ENCODE results near the gene ZNF77. TPM values are rescaled to one million over a fixed set of nuclear protein-coding genes. Genes with fewer than 3 reads are reported as not detected.
"Not testable (repeated sequence)": the region's sequence is repeated elsewhere in the genome, so short reads cannot be mapped to it uniquely, and the experiment has no call there.

Gene ZNF77
- total and polyA plus RNA-seq, 10 of the 15 experiments (the other 5 are each of a cell fraction or from before 2014, with no cell fraction given) = 1.9 to 4.7 (median 3.0) TPM

DNA sequence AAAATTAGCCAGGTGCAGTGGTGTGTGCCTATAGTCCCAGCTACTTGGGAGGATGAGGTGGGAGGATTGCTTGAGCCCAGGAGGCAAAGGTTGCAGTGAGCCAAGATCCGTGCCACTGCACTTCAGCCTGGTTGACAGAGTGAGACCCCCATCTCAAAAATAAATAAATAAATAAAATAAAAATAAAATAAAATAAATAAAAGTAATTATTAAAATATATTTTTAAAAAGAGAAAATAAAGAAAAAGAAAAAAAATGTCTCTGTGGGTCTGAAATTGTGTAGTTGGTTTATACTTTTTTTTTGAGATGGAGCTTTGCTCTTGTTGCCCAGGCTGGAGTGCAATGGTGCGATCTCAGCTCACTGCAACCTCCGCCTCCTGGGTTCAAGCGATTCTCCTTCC is 8.9 kb downstream of the ZNF77 start:
- H3K27ac ChIP-seq (ENCODE audit: control insufficient read depth, insufficient read depth); H3K4me1 ChIP-seq (ENCODE audit: control insufficient read depth, insufficient read depth, low read length); H3K4me2 ChIP-seq (ENCODE audit: control insufficient read depth, insufficient read depth); H3K4me3 ChIP-seq; DNase-seq (ENCODE audit: low read depth, low spot score); H4K20me1 ChIP-seq (ENCODE audit: control insufficient read depth, insufficient read depth); in situ Hi-C loops (cut with MboI); BruUV-seq (replicated peaks); SMC1A ChIA-PET (ENCODE audit: uncharacterized antibody, unreplicated experiment); H2AFZ ChIP-seq (ENCODE audit: control insufficient read depth, low read depth, low read length); intact Hi-C loops (cut with micrococcal nuclease; ENCODE audit: unreplicated experiment); RAD21 ChIA-PET (ENCODE audit: unreplicated experiment); H3K27me3 ChIP-seq (replicated peaks in 1 of 2; ENCODE audit: control insufficient read depth in 2 of 2, insufficient read depth in 2 of 2, low read length in 1 of 2); H3K36me3 ChIP-seq (ENCODE audit: control insufficient read depth in 2 of 2, insufficient read depth in 2 of 2, low read length in 1 of 2); H3K9ac ChIP-seq (ENCODE audit: control insufficient read depth, insufficient read depth, low read length); POLR2A ChIA-PET; ATAC-seq; FAIRE-seq; H3K79me2 ChIP-seq (ENCODE audit: control insufficient read depth, insufficient read depth, low read length): not testable (repeated sequence)
- peaks cover 23% of the 10 kb centered on the region for H3K9me3 ChIP-seq (replicated peaks; ENCODE audit: control insufficient read depth, insufficient read depth, low read length)
- CTCF ChIA-PET = interaction anchor here (1.7 kb wide), 1 partner anchor 48 kb away, joined by 6 read pairs; no protein-coding TSS in a partner anchor
- WGBS (ENCODE audit: insufficient coverage, insufficient replicate concordance, low lambda C conversion rate, missing lambda C conversion rate) = 98% methylated on average over 4 of the region's 4 CpGs

DNA sequence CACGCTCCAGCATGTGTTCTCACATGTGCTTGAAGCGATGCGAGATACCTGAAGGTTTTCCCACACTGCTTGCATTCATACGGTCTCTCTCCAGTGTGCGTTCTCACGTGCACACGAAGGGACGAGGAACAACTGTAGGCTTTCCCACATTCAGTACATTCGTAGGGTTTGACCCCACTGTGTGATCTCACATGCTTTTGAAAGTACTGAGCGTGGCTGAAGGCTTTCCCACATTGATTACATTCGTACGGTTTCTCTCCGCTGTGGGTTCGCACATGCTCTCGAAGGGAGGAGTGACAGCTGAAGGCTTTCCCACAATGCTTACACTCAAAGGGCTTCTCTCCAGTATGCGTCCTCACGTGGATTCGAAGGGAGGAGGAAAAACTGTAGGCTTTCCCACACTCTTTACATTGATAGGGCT is 11.3 kb downstream of the ZNF77 start:
- WGBS (ENCODE audit: insufficient coverage, insufficient replicate concordance, low lambda C conversion rate, missing lambda C conversion rate) = 92% methylated on average over 18 of the region's 18 CpGs
- in situ Hi-C loops (cut with MboI) = no loop called here
- no peaks in the 10 kb centered on the region for H3K4me1 ChIP-seq (ENCODE audit: control insufficient read depth, insufficient read depth, low read length)
- H3K4me2 ChIP-seq (ENCODE audit: control insufficient read depth, insufficient read depth) = no peak overlapping the region
- H3K9ac ChIP-seq (ENCODE audit: control insufficient read depth, insufficient read depth, low read length) = no peak overlapping the region
- no peak for FAIRE-seq
- H3K4me3 ChIP-seq = no peak overlapping the region
- H3K27ac ChIP-seq (ENCODE audit: control insufficient read depth, insufficient read depth) = no peak overlapping the region
- no peak for DNase-seq (ENCODE audit: low read depth, low spot score)
- SMC1A ChIA-PET (ENCODE audit: uncharacterized antibody, unreplicated experiment) = no interaction called here
- no peak for ATAC-seq
- intact Hi-C loops (cut with micrococcal nuclease; ENCODE audit: unreplicated experiment) = no loop called here
- RAD21 ChIA-PET (ENCODE audit: unreplicated experiment) = no interaction called here
- TF ChIP-seq ZBTB33 (IDR thresholded peaks at IDR 0.05) (0 out of 2 replicates have a peak, but pooled peaks have one; percentile 61), CBX5 (IDR thresholded peaks at IDR 0.05; ENCODE audit: low read depth) (peak; percentile 98), PAX5 (IDR thresholded peaks at IDR 0.05; ENCODE audit: borderline replicate concordance, low read depth, low read length) (no peak), KLF5 (IDR thresholded peaks at IDR 0.05; ENCODE audit: partially characterized antibody) (peak; percentile 93)
- TF ChIP-seq, protein P1, sequence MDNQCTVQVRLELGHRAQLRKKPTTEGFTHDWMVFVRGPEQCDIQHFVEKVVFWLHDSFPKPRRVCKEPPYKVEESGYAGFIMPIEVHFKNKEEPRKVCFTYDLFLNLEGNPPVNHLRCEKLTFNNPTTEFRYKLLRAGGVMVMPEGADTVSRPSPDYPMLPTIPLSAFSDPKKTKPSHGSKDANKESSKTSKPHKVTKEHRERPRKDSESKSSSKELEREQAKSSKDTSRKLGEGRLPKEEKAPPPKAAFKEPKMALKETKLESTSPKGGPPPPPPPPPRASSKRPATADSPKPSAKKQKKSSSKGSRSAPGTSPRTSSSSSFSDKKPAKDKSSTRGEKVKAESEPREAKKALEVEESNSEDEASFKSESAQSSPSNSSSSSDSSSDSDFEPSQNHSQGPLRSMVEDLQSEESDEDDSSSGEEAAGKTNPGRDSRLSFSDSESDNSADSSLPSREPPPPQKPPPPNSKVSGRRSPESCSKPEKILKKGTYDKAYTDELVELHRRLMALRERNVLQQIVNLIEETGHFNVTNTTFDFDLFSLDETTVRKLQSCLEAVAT (IDR thresholded peaks at IDR 0.05) = peak; percentile 50; the same call in 1 of the 2 replicates
- no peaks in the 10 kb centered on the region for H4K20me1 ChIP-seq (ENCODE audit: control insufficient read depth, insufficient read depth)
- H3K27me3 ChIP-seq (replicated peaks in 1 of 2; ENCODE audit: control insufficient read depth in 2 of 2, insufficient read depth in 2 of 2, low read length in 1 of 2) = no peaks in the 10 kb centered on the region
- no peaks in the 10 kb centered on the region for H3K79me2 ChIP-seq (ENCODE audit: control insufficient read depth, insufficient read depth, low read length)
- CTCF ChIA-PET = no interaction called here
- no peaks in the 10 kb centered on the region; a peak in 2 of 4 replicates for H3K36me3 ChIP-seq (ENCODE audit: control insufficient read depth in 2 of 2, insufficient read depth in 2 of 2, low read length in 1 of 2)
- no TSS peak for BruUV-seq (replicated peaks)
- H3K9me3 ChIP-seq (replicated peaks; ENCODE audit: control insufficient read depth, insufficient read depth, low read length) = peaks cover 23% of the 10 kb centered on the region
- POLR2A ChIA-PET = no interaction called here
- no peak overlapping the region for H2AFZ ChIP-seq (ENCODE audit: control insufficient read depth, low read depth, low read length)

Data from GM12878 (cell line).